HEK293 (cell line): Measurements from ENCODE around the gene ERICH4.

Experiments used
- CTCF ChIA-PET: fragments of 350-600 bp; formaldehyde crosslinking; extraction: SDS; loops from one replicate; lab custom pipeline; 2021; ENCODE audit warnings: antibody characterized with exemption; lab: Yijun Ruan, JAX
- POLR2A ChIA-PET: fragments of 300-600 bp; formaldehyde crosslinking; extraction: SDS; loops from one replicate; lab custom pipeline; 2020; ENCODE audit warnings: antibody characterized with exemption, inconsistent platforms; lab: Yijun Ruan, JAX
- H3K27ac ChIP-seq: fragments of 200-500 bp; sonication (Bioruptor generic); 2 replicates; pipeline ENCODE4 v1.5.1; 2014; ENCODE audit warnings: low read depth, low read length, control low read depth, inconsistent platforms; ENCODE audit errors: extremely low read depth
- H3K36me3 ChIP-seq, 2 experiments: fragments of 200-500 bp in 1 of 2; sonication (Bioruptor generic) in 1 of 2; 1 replicate in 1 of 2; 2 replicates in 1 of 2; pipeline ENCODE4 v1.5.1; 2014 to 2017; ENCODE audit warnings: inconsistent platforms in 2 of 2, low read length in 2 of 2; ENCODE audit not compliant: control insufficient read depth in 2 of 2, insufficient read depth in 1 of 2
- H3K4me1 ChIP-seq: fragments of 200-500 bp; sonication (Bioruptor generic); 2 replicates; pipeline ENCODE4 v1.5.1; 2014; ENCODE audit warnings: mild to moderate bottlenecking, low read length, inconsistent platforms; ENCODE audit not compliant: control insufficient read depth, insufficient read depth
- H3K4me3 ChIP-seq: 2 replicates; pipeline ENCODE4 v1.5.1; 2011; ENCODE audit warnings: low read depth, mild to moderate bottlenecking, control low read depth, low read length, moderate library complexity
- H3K9me3 ChIP-seq: fragments of 200-500 bp; sonication (Bioruptor generic); 2 replicates; pipeline ENCODE4 v1.5.1; 2014; ENCODE audit warnings: low read depth, low read length, inconsistent platforms; ENCODE audit not compliant: control insufficient read depth, insufficient read depth
- KLF1 ChIP-seq: fragments of 450-650 bp; formaldehyde crosslinking; IDR thresholded peaks from 2 replicates; pipeline ENCODE4 v1.5.1; 2016; ENCODE audit warnings: missing biosample characterization, missing genetic modification characterization
- KLF17 ChIP-seq: fragments of 450-650 bp; formaldehyde crosslinking; IDR thresholded peaks from 2 replicates; pipeline ENCODE4 v1.5.1; 2016; ENCODE audit warnings: missing biosample characterization, missing genetic modification characterization
- MZF1 ChIP-seq: fragments of 450-650 bp; formaldehyde crosslinking; IDR thresholded peaks from 2 replicates; pipeline ENCODE4 v1.5.1; 2017; ENCODE audit warnings: missing biosample characterization, missing genetic modification characterization, borderline replicate concordance
- PRDM6 ChIP-seq: fragments of 450-650 bp; formaldehyde crosslinking; IDR thresholded peaks from 2 replicates; pipeline ENCODE4 v1.5.1; 2017; ENCODE audit warnings: missing biosample characterization, missing genetic modification characterization
- YY1 ChIP-seq: fragments of 450-650 bp; formaldehyde crosslinking; IDR thresholded peaks from 2 replicates; pipeline ENCODE4 v1.5.1; 2018; ENCODE audit warnings: missing biosample characterization, missing genetic modification characterization
- ZBTB10 ChIP-seq: fragments of 450-650 bp; formaldehyde crosslinking; IDR thresholded peaks from 2 replicates; pipeline ENCODE4 v1.5.1; 2016; ENCODE audit warnings: missing biosample characterization, missing genetic modification characterization
- ZNF23 ChIP-seq: fragments of 450-650 bp; formaldehyde crosslinking; IDR thresholded peaks from 2 replicates; pipeline ENCODE4 v1.5.1; 2016; ENCODE audit warnings: missing biosample characterization, missing genetic modification characterization, borderline replicate concordance
- ZNF248 ChIP-seq: fragments of 450-650 bp; formaldehyde crosslinking; IDR thresholded peaks from 2 replicates; pipeline ENCODE4 v1.5.1; 2017; ENCODE audit warnings: missing biosample characterization, missing genetic modification characterization
- ZNF426 ChIP-seq: fragments of 450-650 bp; formaldehyde crosslinking; IDR thresholded peaks from 2 replicates; pipeline ENCODE4 v1.5.1; 2017; ENCODE audit warnings: missing biosample characterization, missing genetic modification characterization, mild to moderate bottlenecking, inconsistent platforms, moderate library complexity
- ZNF48 ChIP-seq: fragments of 450-650 bp; formaldehyde crosslinking; IDR thresholded peaks from 2 replicates; pipeline ENCODE4 v1.5.1; 2016; ENCODE audit warnings: missing biosample characterization, missing genetic modification characterization
- ZNF558 ChIP-seq: fragments of 450-650 bp; formaldehyde crosslinking; IDR thresholded peaks from 2 replicates; pipeline ENCODE4 v1.5.1; 2016; ENCODE audit warnings: missing biosample characterization, missing genetic modification characterization
- ZNF571 ChIP-seq: fragments of 450-650 bp; formaldehyde crosslinking; IDR thresholded peaks from 2 replicates; pipeline ENCODE4 v1.5.0; 2017; ENCODE audit warnings: missing biosample characterization, missing genetic modification characterization
- ZNF596 ChIP-seq: fragments of 450-650 bp; IDR thresholded peaks from 2 replicates; pipeline ENCODE4 v1.5.0; 2018; ENCODE audit warnings: missing biosample characterization, mild to moderate bottlenecking, missing genetic modification characterization, moderate library complexity
- ZNF692 ChIP-seq: fragments of 450-650 bp; formaldehyde crosslinking; IDR thresholded peaks from 2 replicates; pipeline ENCODE4 v1.5.1; 2016; ENCODE audit warnings: missing biosample characterization, missing genetic modification characterization
- ZNF747 ChIP-seq: fragments of 450-650 bp; formaldehyde crosslinking; IDR thresholded peaks from 2 replicates; pipeline ENCODE4 v1.5.1; 2016; ENCODE audit warnings: missing biosample characterization, missing genetic modification characterization
- ZSCAN23 ChIP-seq: fragments of 450-650 bp; formaldehyde crosslinking; IDR thresholded peaks from 2 replicates; pipeline ENCODE4 v1.5.1; 2016; ENCODE audit warnings: missing biosample characterization, missing genetic modification characterization
- ZXDB ChIP-seq: fragments of 450-650 bp; formaldehyde crosslinking; IDR thresholded peaks from 2 replicates; pipeline ENCODE4 v1.5.1; 2016; ENCODE audit warnings: missing biosample characterization, missing genetic modification characterization

The ERICH4 gene

GRCh38 chr19:41415154-41415571 lies 27.8 kb upstream of the ERICH4 start:
- peaks cover 32 to 40% of the 10 kb centered on the region in 2 experiments for H3K36me3 ChIP-seq
- H3K27ac ChIP-seq, result no peak overlapping the region
- ChIA-PET POLR2A (no interaction called here), CTCF (interaction anchor here (0.9 kb wide), 1 partner anchor 148 kb away, joined by 7 read pairs; no protein-coding TSS in a partner anchor)
- no peaks in the 10 kb centered on the region for H3K9me3 ChIP-seq
- H3K4me3 ChIP-seq, result no peak overlapping the region
- no peak for TF ChIP-seq ZXDB
- no peak for TF ChIP-seq MZF1
- no peak for TF ChIP-seq ZNF23
- no peak for TF ChIP-seq ZSCAN23 (tag by site-specific recombination)
- TF ChIP-seq YY1 (tag by site-specific recombination), result no peak
- no peak for TF ChIP-seq ZNF747 (tag by site-specific recombination)
- no peak for TF ChIP-seq ZNF692
- TF ChIP-seq ZNF48 (tag by site-specific recombination), result no peak
- TF ChIP-seq ZNF596, result no peak
- TF ChIP-seq PRDM6, result no peak
- TF ChIP-seq ZNF426 (tag by site-specific recombination), result no peak
- TF ChIP-seq KLF17 (tag by site-specific recombination), result no peak
- no peak for TF ChIP-seq ZNF558
- no peak for TF ChIP-seq KLF1 (tag by site-specific recombination)
- no peak for TF ChIP-seq ZNF571
- no peak for TF ChIP-seq ZBTB10 (tag by site-specific recombination)
- no peaks in the 10 kb centered on the region for H3K4me1 ChIP-seq

- Histone ChIP-seq H3K9me3 (no peaks in the 10 kb centered on the region), H3K4me1 (no peaks in the 10 kb centered on the region), H3K27ac (no peak overlapping the region), H3K4me3 (no peak overlapping the region), H3K36me3 (peaks cover 37 to 49% of the 10 kb centered on the region in 2 experiments)
- CTCF ChIA-PET, result no interaction called here
- POLR2A ChIA-PET, result no interaction called here
- peak; percentile 43; the same call in 1 of the 2 replicates for TF ChIP-seq KLF17 (tag by site-specific recombination)
- no peak for TF ChIP-seq ZNF248 (tag by site-specific recombination)
Observed at GRCh38 chr19:41416194-41416674, 26.7 kb upstream of the ERICH4 start.
